Measurements from ENCODE around the gene OOSP4A. TPM values are rescaled to one million over a fixed set of nuclear protein-coding genes. Genes with fewer than 3 reads are reported as not detected.
"Not testable (repeated sequence)": the region's sequence is repeated elsewhere in the genome, so short reads cannot be mapped to it uniquely, and the experiment has no call there.

Gene OOSP4A
- total RNA-seq, 1 donor from 2014 or later = not detected

GRCh38 chr11:59967677-59968394 is 4.0 kb downstream of the OOSP4A start:
- intact Hi-C loops (cut with DNase I) = no loop called here
- DNase-seq (ENCODE audit: missing footprints) = no peak
- ATAC-seq = no peak

DNA sequence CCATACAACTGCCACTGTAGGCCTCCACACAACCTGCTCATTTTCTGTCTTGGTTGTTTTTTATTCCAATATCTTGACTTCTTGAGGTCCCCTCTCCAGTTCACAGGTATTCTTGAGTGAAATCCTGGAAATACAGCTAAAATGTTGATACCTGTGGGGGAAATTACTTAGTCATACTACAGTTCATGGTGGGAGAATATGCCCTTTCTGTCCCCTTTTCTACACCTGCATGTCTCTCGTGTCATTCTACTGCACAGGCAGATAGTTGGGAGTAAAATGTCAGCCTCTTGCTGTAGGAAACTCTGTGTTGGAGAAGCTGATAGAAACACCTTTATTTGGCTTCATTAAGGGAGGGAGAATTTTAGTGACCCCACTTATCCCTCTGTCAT is 4.6 kb downstream of the OOSP4A start:
- intact Hi-C loops (cut with DNase I) = no loop called here
- ATAC-seq = no peak
- no peak for DNase-seq (ENCODE audit: missing footprints)

GRCh38 chr11:59973097-59973496 is 9.3 kb downstream of the OOSP4A start:
- intact Hi-C loops (cut with DNase I) = no loop called here
- DNase-seq (ENCODE audit: missing footprints) = no peak
- no peak for ATAC-seq

DNA sequence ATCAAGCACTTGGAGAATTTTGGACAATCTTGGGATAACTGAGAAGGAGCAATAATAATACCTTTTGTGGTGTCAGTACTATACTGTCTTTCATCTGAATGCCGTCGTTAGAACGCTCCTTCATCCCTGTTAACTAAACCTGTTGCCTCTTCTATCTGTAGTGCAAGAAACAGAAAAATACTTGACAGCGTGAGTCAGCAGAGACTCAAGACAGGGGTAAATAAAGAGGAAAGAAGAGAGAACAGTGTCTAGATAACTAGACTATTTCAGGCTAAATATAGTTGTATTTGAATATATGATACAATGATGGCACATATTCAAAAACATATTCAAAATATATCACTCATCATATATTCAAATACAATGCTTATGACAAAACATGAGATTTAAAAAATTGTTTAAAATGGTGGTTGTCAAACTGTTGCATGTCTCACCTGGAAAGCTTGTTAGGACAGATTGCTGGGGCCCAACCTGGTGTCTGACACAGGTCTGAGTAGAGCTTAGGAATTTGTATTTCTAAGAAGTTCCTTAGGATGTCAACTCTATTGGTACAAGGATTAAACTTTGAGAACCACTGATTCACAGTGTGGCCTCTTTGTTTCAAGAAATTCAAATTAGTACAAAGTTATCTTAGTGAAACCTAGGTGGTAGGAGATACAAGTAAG is 17.4 kb downstream of the OOSP4A start:
- no peak for DNase-seq (ENCODE audit: missing footprints)
- intact Hi-C loops (cut with DNase I) = no loop called here
- no peak for ATAC-seq

DNA sequence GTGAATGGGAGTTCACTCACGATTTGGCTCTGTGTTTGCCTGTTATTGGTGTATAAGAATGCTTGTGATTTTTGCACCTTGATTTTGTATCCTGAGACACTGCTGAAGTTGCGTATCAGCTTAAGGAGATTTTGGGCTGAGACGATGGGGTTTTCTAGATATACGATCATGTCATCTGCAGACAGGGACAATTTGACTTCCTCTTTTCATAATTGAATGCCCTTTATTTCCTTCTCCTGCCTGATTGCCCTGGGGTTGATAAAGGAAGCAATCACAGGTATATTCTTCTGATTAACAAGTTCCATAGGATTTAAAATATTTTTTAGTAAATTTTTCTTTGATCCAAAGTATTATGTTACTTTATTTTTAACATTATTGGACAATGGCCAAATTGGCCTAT is 18.2 kb downstream of the OOSP4A start:
- ATAC-seq; intact Hi-C loops (cut with DNase I); DNase-seq (ENCODE audit: missing footprints): not testable (repeated sequence)

- no peak for DNase-seq (ENCODE audit: missing footprints)
- intact Hi-C loops (cut with DNase I) = no loop called here
- ATAC-seq = no peak
Measured at GRCh38 chr11:59983212-59983611, 19.4 kb downstream of the OOSP4A start.

DNA sequence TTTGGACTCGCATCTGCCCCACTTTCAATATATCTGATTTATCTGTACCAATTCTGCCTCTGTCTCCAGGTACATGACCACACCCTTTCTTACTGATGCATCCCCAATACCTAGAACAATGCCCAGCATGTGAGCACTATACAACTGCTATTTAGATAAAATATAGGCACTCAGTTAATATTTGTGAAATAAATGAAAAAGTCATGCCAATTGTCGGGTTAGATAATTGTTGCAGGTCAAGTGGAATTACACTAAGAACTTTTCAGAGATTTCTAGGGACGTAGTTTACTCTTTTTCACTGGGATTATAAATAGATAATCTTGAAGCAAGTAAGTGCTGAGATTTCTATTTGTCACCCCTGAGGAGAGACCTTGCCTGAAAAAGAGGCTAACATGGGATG is 20.5 kb downstream of the OOSP4A start:
- intact Hi-C loops (cut with DNase I) = no loop called here
- ATAC-seq (no peak), DNase-seq (ENCODE audit: missing footprints) (no peak)

GRCh38 chr11:59990421-59990820 is 26.6 kb downstream of the OOSP4A start:
- no peak for DNase-seq (ENCODE audit: missing footprints)
- intact Hi-C loops (cut with DNase I) = no loop called here
- no peak for ATAC-seq

- ATAC-seq (no peak), DNase-seq (ENCODE audit: missing footprints) (no peak)
- intact Hi-C loops (cut with DNase I) = no loop called here
Measured at GRCh38 chr11:59992425-59992824, 28.6 kb downstream of the OOSP4A start.

DNA sequence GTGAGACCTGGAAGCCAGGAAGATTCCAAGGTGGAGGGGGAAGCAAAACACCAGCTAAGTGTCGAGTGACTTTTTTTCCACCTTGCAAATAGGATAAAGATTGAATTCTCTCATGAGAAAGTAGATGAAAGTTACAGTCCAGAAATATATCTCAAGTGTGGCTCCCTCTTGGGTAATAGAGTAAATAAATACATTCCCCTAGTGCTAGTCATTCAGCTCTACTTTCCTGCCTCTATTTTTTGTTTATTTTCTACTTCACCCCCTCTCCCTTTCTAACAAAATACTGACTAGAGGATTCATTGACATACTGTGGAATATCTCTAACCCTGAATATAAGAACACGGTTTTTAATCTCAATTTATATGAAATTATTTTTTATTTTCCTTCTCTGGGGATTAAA is 34.0 kb downstream of the OOSP4A start:
- intact Hi-C loops (cut with DNase I) = no loop called here
- DNase-seq (ENCODE audit: missing footprints) = no peak
- ATAC-seq = no peak

DNA sequence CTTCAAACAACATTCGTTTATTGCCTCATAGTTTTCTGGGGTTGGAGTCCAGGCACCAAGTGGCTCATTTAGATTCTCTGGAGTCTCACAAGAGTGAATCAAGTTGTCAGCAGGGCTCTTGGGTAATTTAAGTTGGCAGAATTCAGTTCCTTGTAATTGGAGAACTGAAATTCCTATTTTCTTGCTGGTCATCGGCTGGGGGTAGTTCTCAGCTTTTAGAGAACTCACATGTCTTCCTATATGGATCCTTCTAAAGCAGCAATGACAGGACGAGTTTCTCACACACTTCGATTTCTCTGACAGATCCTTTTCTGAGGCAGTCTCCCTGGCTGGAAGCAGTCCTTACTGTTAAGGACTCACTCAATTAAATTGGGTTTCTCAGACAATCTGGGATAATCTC is 35.9 kb downstream of the OOSP4A start:
- no peak for ATAC-seq
- intact Hi-C loops (cut with DNase I) = no loop called here
- DNase-seq (ENCODE audit: missing footprints) = no peak

DNA sequence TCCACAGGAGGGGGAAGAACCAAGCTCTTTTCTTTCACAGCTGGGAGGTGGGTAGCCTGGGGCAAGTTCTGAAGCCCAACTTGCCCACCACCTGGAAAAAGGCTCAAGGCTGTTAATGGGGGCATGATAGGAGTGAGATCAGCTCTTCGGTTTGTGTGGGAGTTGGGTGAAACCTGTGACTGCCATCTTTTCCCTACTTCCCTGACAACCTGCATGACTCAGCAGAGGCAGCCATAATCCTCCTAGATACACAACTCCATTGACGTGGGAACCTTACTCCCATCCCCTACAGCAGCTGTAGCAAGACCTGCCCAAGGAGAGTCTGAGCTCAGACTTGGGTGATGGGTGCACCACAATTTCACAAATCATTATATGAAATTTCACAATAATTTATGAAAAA is 39.9 kb downstream of the OOSP4A start:
- no peak for ATAC-seq
- intact Hi-C loops (cut with DNase I) = no loop called here
- DNase-seq (ENCODE audit: missing footprints) = no peak

- no peak for ATAC-seq
- intact Hi-C loops (cut with DNase I) = no loop called here
- DNase-seq (ENCODE audit: missing footprints) = no peak
Measured at GRCh38 chr11:60005360-60005759, 41.5 kb downstream of the OOSP4A start.

DNA sequence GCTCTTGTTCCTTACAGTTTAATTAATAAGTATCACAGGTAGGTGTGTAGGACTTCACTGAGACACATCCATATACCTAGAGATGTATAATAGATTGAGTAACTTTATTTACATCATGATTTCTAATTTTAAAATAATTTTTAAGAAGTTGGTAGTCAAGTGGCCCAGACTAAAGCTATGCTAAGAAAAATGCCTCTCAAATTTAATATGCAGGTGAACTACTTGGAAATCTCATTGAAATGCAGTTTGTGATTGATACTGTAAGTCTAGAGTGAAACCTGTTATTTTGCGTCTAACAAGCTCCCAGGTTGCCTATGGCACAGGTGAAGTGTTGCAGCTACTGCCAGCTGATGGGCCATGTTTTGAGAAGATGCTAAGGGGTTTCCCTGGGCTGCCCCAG is 53.0 kb downstream of the OOSP4A start, which contains the start of gene OOSP4B:
Gene OOSP4B, plus strand, starts transcription at position 301 of the 400 bp plus-strand sequence.
- intact Hi-C loops (cut with DNase I) = no loop called here
- DNase-seq (ENCODE audit: missing footprints) = no peak
- ATAC-seq = no peak

- intact Hi-C loops (cut with DNase I) = no loop called here
- DNase-seq (ENCODE audit: missing footprints) (no peak), ATAC-seq (no peak)
Measured at GRCh38 chr11:60018058-60018457, 54.2 kb downstream of the OOSP4A start.

Other genes with a start within 250 kb of the OOSP4A start
- 8.4 TPM for gene STX3, start 208.7 kb upstream of the OOSP4A start, total RNA-seq
- gene MRPL16, start 153.3 kb upstream of the OOSP4A start, total RNA-seq = 92.9 TPM
- gene CBLIF, start 118.5 kb upstream of the OOSP4A start, total RNA-seq = not detected
- not detected for gene TCN1, start 97.5 kb upstream of the OOSP4A start, total RNA-seq
- not detected for gene OOSP3, start 85.3 kb upstream of the OOSP4A start, total RNA-seq
- gene OOSP1, start 25.6 kb upstream of the OOSP4A start, total RNA-seq = not detected
- not detected for gene OOSP4B, start 53.1 kb downstream of the OOSP4A start, total RNA-seq
- gene OOSP2, start 76.4 kb downstream of the OOSP4A start, total RNA-seq = not detected
- gene MS4A3, start 92.6 kb downstream of the OOSP4A start, total RNA-seq = not detected
- gene MS4A2, start 124.6 kb downstream of the OOSP4A start, total RNA-seq = 0.95 TPM
- gene MS4A6A, start 219.1 kb downstream of the OOSP4A start, total RNA-seq = 64.0 TPM

Measured in Right ventricle myocardium inferior (tissue), 1 donor.